ENCODE data around the gene ST3GAL3. TPM values are rescaled to one million over a fixed set of nuclear protein-coding genes. Genes with fewer than 3 reads are reported as not detected.

Gene ST3GAL3
- total RNA-seq, 1 experiment from 2014 or later = 26.0 TPM

GRCh38 chr1:43978264-43978550 is 270.9 kb downstream of the ST3GAL3 start:
- DNase-seq (ENCODE audit: low read depth, low spot score) (no peak), ATAC-seq (no peak)
- peak overlapping the region; percentile 59 to 70 for H3K4me3 ChIP-seq (ENCODE audit: low read depth in 2 of 2, low read length in 2 of 2)
- ChIA-PET POLR2A (no interaction called here), CTCF (no interaction called here)
- peak overlapping the region; percentile 88 for H3K27ac ChIP-seq (ENCODE audit: low read length)
- in situ Hi-C loops (cut with HindIII; ENCODE audit: low pct_unique_long_range_greater_than_20kb, low sequenced_read_pairs) = no loop called here
- TF ChIP-seq, protein P1, sequence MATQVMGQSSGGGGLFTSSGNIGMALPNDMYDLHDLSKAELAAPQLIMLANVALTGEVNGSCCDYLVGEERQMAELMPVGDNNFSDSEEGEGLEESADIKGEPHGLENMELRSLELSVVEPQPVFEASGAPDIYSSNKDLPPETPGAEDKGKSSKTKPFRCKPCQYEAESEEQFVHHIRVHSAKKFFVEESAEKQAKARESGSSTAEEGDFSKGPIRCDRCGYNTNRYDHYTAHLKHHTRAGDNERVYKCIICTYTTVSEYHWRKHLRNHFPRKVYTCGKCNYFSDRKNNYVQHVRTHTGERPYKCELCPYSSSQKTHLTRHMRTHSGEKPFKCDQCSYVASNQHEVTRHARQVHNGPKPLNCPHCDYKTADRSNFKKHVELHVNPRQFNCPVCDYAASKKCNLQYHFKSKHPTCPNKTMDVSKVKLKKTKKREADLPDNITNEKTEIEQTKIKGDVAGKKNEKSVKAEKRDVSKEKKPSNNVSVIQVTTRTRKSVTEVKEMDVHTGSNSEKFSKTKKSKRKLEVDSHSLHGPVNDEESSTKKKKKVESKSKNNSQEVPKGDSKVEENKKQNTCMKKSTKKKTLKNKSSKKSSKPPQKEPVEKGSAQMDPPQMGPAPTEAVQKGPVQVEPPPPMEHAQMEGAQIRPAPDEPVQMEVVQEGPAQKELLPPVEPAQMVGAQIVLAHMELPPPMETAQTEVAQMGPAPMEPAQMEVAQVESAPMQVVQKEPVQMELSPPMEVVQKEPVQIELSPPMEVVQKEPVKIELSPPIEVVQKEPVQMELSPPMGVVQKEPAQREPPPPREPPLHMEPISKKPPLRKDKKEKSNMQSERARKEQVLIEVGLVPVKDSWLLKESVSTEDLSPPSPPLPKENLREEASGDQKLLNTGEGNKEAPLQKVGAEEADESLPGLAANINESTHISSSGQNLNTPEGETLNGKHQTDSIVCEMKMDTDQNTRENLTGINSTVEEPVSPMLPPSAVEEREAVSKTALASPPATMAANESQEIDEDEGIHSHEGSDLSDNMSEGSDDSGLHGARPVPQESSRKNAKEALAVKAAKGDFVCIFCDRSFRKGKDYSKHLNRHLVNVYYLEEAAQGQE (IDR thresholded peaks at IDR 0.05; ENCODE audit: insufficient read depth in 1 of 2, low read depth in 2 of 2, low read length in 1 of 2) = no peak
- TF ChIP-seq POLR2AphosphoS5 (IDR thresholded peaks at IDR 0.05; ENCODE audit: low read depth, low read length) = no peak
- no peak for TF ChIP-seq TCF7L2 (IDR thresholded peaks at IDR 0.05; ENCODE audit: low read depth, low read length)
- TF ChIP-seq, protein P2, sequence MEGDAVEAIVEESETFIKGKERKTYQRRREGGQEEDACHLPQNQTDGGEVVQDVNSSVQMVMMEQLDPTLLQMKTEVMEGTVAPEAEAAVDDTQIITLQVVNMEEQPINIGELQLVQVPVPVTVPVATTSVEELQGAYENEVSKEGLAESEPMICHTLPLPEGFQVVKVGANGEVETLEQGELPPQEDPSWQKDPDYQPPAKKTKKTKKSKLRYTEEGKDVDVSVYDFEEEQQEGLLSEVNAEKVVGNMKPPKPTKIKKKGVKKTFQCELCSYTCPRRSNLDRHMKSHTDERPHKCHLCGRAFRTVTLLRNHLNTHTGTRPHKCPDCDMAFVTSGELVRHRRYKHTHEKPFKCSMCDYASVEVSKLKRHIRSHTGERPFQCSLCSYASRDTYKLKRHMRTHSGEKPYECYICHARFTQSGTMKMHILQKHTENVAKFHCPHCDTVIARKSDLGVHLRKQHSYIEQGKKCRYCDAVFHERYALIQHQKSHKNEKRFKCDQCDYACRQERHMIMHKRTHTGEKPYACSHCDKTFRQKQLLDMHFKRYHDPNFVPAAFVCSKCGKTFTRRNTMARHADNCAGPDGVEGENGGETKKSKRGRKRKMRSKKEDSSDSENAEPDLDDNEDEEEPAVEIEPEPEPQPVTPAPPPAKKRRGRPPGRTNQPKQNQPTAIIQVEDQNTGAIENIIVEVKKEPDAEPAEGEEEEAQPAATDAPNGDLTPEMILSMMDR (IDR thresholded peaks at IDR 0.05) = no peak
- no peak for TF ChIP-seq SIN3A (IDR thresholded peaks at IDR 0.05; ENCODE audit: borderline replicate concordance, insufficient read depth, low read depth, low read length)
- H3K36me3 ChIP-seq (ENCODE audit: control insufficient read depth, insufficient read depth, low read length) = peaks cover 4% of the 10 kb centered on the region; the same call in 1 of the 2 replicates
- no peaks in the 10 kb centered on the region for H3K9me3 ChIP-seq (ENCODE audit: control insufficient read depth, insufficient read depth, low read depth, low read length)
- intact Hi-C loops (cut with micrococcal nuclease; ENCODE audit: unreplicated experiment) = no loop called here
- no TSS peak for BruUV-seq (replicated peaks)
- H3K27me3 ChIP-seq (ENCODE audit: control insufficient read depth, insufficient read depth, low read length) = no peaks in the 10 kb centered on the region
- H3K4me1 ChIP-seq (ENCODE audit: control insufficient read depth, insufficient read depth, low read length) = peaks cover 44% of the 10 kb centered on the region

- in situ Hi-C loops (cut with HindIII; ENCODE audit: low pct_unique_long_range_greater_than_20kb, low sequenced_read_pairs) = no loop called here
- peak; percentile 49 for ATAC-seq
- H3K27ac ChIP-seq (ENCODE audit: low read length) = peak within 1 kb of the TSS; percentile 89
- no peaks in the 10 kb centered on the region for H3K27me3 ChIP-seq (ENCODE audit: control insufficient read depth, insufficient read depth, low read length)
- POLR2A ChIA-PET = no interaction called here
- no peaks in the 10 kb centered on the region for H3K9me3 ChIP-seq (ENCODE audit: control insufficient read depth, insufficient read depth, low read depth, low read length)
- intact Hi-C loops (cut with micrococcal nuclease; ENCODE audit: unreplicated experiment) = no loop called here
- H3K36me3 ChIP-seq (ENCODE audit: control insufficient read depth, insufficient read depth, low read length) = peaks cover 4% of the 10 kb centered on the region; the same call in 1 of the 2 replicates
- no TSS peak for BruUV-seq (replicated peaks)
- TF ChIP-seq, protein P1 (IDR thresholded peaks at IDR 0.05; ENCODE audit: insufficient read depth in 1 of 2, low read depth in 2 of 2, low read length in 1 of 2) = no peak
- TF ChIP-seq, protein P2 (IDR thresholded peaks at IDR 0.05) = no peak
- TF ChIP-seq SIN3A (IDR thresholded peaks at IDR 0.05; ENCODE audit: borderline replicate concordance, insufficient read depth, low read depth, low read length) (0 out of 2 replicates have a peak, but pooled peaks have one; percentile 29), POLR2AphosphoS5 (IDR thresholded peaks at IDR 0.05; ENCODE audit: low read depth, low read length) (peak; percentile 38; the same call in 1 of the 2 replicates), TCF7L2 (IDR thresholded peaks at IDR 0.05; ENCODE audit: low read depth, low read length) (no peak)
- peak within 1 kb of the TSS; percentile 63 to 75 for H3K4me3 ChIP-seq (ENCODE audit: low read depth in 2 of 2, low read length in 2 of 2)
- peaks cover 40% of the 10 kb centered on the region for H3K4me1 ChIP-seq (ENCODE audit: control insufficient read depth, insufficient read depth, low read length)
- DNase-seq (ENCODE audit: low read depth, low spot score) = no peak
- CTCF ChIA-PET = no interaction called here
These were observed 271.4 kb downstream of the ST3GAL3 start, which contains the start of gene B4GALT2 for GRCh38 chr1:43978551-43979260. Gene B4GALT2 (plus strand): TSS chr1:43979210. CDS start chr1:43981161, 1,951 bp downstream.
